ENCODE data around the gene ZNHIT6.
A peak's percentile ranks its signal among the peaks of the same experiment; 100 is the strongest.
"Not testable (repeated sequence)": the region's sequence is repeated elsewhere in the genome, so short reads cannot be mapped to it uniquely, and the experiment has no call there.

Gene ZNHIT6

DNA sequence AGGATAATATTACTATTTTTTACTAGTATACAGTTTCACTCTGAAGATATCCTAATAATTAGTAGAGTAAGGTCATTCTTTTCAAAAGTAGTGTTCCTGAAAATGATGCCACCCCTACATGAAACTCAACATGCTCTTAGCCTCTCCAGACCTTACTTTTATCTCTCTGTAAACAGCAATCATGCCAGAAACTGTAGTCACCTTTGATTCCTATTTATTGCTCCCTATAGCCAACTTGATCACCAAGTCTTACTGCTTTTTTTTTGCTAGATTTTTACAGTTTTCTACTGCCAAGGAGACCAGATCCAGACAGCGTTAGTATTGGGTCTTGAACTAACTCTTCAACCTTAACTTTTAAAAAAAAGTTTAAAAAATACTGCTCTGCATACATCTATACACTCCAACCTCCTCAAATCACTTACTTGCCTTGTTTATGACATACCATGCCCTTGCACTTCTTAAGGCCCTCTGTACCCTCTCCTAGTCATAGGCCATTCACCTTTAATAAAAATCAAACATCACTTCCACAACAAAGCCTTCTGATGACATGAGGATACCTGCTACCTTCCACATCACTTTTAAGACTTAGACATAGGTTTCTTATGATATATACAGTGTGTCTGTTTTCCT, 36.1 kb downstream of the ZNHIT6 start:
- DNase-seq (ENCODE audit: low spot score) = no peak

DNA sequence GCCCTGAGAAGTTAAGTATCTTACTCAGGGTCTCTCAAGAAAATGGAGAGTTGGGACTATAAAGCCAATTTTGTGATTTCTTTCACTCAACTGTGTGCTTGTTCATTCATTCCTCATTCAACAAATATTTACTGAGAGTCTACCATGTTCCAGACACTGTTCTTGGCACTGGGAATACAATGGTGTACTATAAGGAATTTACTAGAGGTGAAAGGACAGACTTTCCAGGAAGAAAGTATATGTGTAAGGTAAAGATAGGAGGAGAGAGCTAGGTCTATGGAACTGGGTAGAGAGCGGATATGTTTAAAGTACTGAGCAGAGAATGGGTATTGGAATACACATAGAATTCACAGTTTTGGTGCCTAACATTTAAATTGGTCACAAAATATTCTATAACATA, 42.3 kb downstream of the ZNHIT6 start:
- no peak for DNase-seq (ENCODE audit: low spot score)

DNA sequence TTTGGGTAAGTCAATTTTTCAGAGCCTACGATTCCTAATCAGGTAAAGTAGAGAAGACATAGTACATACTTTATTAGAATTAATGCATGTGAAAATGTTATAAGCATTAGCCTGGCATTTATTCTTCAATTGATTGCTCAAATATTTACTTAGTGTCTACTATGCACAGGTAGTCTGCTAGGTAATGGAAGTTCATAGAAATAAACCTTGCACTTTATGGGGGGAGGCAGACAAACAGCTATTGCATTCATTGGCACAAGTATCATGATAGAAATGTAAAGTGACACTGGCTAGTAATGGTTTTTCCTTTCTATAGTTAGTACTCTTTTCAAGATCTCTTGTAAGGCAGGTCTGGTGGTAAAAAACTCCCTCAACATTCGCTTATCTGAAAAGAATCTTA, 44.9 kb downstream of the ZNHIT6 start:
- DNase-seq (ENCODE audit: low spot score) = no peak

DNA sequence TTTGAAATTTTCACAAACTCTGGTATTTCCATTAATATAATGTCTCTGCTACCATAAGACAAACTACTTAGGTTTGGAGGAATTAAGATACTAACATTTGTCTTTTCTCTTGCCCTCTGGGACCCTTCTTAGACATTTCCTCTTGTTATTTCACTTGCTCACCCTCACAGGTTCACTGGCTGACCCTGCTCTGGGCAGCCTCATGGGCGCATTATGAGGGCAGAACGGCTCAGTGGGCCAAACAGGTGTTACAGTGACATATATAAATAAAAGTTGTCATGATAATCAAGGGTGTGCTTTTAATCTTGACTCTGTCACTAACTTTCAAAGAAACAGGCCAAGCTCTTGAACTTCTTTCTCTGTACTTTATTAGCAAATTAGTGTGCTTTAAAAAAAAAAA, 46.5 kb downstream of the ZNHIT6 start:
- no peak for DNase-seq (ENCODE audit: low spot score)

DNA sequence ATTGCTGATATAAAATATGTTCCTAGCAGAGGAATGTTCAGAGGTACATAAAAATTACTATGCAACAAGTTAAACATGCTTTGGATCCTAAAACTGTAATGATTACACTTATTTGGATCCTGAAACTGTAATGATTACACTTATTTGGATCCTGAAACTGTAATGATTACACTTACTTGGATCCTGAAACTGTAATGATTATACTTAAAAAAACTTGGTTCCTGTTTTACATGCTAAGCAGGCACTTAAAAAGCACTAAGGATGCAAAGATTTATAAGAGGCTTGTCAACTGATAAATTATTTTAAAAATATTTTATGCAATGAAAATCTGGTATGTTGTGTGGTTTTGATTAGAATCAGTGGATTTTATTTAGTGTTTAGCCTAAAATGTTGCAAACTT, 47.7 kb downstream of the ZNHIT6 start:
- DNase-seq (ENCODE audit: low spot score) = no peak

DNA sequence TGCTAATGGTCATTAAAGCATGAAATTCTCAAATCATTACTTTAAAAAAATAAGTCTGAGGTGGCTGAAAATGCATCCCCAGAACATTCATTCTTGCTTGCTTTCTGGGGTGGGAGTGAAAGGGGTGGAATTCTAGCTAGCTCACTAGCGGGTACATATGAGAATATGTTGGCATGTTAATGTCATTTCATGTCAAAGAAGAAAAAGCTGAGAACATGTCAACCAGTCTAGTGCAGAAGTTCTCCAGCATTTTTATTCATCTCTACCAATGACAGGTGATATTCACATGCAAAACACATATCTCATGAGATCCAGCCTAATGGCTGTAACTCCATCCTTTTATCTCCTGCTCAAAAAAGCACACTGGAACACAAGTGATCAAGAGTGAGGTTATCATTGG, 49.1 kb downstream of the ZNHIT6 start:
- no peak for DNase-seq (ENCODE audit: low spot score)

DNA sequence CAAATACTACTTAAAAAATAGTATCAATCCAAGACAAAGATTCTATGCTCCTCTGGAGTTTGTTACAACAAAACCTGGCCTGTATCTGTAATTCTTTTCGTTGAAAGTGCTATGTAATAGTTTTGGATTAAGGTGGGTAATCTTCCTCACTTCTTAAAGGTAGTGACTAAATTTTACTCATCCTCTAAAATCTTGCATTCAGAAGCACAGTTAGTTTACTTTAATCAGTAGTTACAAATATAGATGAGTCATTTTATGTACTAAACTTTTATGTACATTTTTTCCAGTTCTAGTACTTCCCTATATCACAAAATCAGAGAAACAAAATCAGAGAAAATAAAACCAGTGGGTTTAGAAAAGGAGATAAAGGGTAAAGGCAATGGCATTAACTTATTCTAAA, 51.3 kb downstream of the ZNHIT6 start:
- no peak for DNase-seq (ENCODE audit: low spot score)

DNA sequence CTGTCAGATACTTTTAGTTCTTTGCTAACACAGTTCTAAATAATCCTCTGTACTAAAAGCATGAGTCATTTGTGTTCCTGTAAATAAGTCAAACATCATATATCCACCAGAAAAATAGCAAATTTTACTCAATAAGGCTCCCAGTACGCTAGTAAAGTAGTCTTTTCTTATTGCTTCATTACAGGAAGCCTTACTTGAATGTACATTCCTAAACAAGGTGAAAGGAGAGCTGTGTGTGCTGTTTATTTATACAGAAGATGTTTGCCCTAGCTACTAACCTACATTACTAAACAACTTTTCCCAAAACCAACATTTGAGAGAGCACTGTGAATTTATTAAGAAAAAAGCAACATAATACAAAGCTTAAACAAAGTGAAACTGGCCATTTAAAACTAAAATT, 52.0 kb downstream of the ZNHIT6 start:
- no peak for DNase-seq (ENCODE audit: low spot score)

DNA sequence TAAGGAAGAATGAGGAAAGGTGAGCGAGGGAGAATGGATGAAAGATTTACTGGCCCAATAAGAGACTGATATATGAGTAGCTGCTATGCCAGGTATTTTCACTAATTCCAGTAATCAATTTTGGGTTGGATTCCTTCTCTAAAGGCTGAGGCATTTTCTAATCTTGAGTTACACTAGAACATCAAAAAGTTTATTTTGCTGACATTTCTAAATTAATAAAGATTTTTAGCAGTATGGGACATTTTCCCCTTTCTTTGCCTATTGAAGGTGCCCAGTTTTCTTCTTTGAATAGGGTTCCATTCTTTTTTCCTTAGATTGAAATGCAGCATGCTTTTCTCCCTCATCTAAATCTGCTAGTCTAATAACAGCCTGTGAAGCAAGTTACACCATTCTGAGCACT, 52.9 kb downstream of the ZNHIT6 start:
- DNase-seq (ENCODE audit: low spot score) = no peak

DNA sequence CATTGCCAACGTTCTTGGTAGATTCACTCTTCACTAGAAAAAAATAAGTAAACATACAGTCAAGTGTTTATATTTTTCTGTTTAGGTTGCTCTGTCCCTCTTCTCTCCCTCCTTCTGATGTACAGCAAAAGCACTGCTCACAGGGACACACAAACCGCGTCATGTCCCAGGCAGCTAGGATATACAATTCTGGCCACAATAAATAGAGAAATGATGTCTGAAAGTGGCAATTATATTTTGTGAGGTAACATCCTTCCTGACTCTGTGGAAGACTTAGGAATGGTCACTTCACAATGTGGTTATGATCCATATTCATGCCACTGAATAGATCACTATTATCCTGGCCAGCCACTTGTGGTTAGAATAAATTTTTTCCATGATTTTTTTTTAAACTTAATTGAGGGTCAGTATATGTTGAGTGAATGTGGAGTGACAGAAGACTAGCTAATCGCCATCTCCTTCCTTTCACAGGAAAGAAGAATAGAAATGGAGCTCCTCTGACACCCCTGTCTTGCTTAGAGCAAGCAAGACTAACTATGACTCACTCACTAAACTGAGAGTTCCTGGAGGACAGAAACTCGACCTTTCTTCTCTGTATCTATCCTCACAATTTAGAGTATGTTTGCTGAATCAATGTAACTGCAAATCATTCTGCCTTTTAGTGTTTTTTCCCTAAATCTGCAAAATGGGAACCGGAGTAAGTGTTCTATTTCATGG, 54.0 kb downstream of the ZNHIT6 start:
- no peak for DNase-seq (ENCODE audit: low spot score)

DNA sequence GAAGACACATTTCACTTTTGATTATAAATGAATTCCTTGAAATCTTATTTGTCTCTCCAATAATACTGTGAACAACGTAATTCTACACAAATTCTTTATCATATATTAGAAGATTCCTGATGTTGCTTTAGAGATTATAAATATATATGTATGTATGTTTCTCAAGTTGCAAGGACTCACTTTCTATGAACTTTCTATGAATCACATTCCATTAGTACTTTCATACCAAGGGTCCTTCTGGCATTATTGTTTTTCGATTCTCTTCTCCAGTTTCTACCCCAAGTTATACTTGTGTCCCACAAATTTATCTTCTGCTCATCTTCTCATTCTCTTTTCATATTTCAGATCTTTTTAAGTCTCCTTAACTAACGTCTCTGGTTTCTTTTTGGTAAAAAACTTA, 55.9 kb downstream of the ZNHIT6 start:
- DNase-seq (ENCODE audit: low spot score) = no peak

DNA sequence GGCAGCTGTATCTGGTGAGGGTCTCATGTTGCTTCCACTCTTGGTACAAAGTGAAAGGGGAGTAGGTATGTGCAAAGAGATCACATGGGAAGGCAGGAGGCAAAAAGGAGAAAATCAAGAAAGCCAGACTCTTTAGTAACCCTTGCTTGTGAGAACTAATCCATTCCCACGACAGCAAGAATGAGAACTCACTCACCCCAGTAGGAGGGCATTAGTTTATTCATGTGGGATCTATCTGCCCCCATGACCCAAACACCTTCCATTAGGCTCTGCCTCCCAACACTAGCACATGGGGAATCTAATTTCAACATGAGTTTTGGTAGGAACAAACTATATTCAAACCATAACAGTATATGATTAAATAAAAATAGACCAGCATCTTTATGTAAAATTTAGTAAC, 57.6 kb downstream of the ZNHIT6 start:
- DNase-seq (ENCODE audit: low spot score) = no peak

DNA sequence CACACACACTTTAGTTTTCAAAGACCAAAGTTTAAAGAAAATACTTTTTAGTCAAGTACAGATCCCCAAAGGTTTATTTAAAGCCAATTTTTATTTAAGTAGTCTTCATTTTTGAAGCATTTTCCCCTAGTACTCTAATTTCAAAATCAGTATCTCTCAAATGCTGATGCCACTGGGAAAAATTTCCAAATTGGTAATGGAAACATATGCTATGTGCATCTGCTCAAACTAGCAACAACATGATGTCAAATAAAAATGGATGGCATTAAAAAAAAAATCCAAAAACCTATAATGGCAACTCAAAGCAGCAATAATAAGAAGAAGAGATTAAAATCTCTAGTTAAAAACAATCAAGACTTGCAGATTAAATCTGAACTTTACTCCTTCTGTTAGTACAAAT, 58.6 kb downstream of the ZNHIT6 start:
- DNase-seq (ENCODE audit: low spot score) = no peak

DNA sequence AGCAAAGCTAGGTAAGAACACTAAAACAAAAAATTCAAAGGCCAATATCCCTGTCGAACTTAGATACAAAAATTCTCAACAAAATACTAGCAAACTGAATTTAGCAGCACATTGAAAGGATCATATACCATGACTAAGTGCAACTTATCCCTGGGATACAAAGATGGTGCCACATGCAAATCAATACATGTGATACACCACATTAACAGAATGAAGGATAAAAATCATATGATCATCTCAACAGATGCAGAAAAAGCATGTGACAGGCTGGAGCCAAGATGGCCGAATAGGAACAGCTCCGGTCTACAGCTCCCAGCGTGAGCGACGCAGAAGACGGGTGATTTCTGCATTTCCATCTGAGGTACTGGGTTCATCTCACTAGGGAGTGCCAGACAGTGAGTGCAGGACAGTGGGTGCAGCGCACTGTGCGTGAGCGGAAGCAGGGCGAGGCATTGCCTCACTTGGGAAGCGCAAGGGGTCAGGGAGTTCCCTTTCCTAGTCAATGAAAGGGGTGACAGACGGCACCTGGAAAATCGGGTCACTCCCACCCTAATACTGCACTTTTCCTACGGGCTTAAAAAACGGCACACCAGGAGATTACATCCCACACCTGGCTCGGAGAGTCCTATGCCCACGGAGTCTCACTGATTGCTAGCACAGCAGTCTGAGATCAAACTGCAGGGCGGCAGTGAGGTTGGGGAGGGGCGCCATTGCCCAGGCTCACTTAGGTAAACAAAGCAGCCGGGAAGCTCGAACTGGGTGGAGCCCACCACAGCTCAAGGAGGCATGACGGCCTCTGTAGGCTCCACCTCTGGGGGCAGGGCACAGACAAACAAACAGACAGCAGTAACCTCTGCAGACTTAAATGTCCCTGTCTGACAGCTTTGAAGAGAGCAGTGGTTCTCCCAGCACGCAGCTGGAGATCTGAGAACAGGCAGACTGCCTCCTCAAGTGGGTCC, 66.4 kb downstream of the ZNHIT6 start:
- DNase-seq (ENCODE audit: low spot score) = not testable (repeated sequence)

DNA sequence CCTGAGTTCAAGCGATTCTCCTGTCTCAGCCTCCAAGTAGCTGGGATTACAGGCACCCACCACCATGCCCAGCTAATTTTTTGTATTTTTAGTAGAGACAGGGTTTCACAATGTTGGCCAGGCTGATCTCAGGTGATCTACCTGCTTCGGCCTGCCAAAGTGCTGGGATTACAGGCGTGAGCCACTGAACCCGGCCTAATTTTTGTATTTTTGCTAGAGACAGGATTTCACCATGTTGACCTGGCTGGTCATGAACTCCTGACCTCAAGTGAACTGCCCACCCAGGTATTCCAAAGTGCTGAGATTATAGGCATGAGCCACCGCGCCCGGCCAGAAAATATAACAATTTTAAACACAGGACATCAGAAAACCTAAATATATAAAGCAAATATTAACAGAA, 68.3 kb downstream of the ZNHIT6 start:
- not testable (repeated sequence) for DNase-seq (ENCODE audit: low spot score)

DNA sequence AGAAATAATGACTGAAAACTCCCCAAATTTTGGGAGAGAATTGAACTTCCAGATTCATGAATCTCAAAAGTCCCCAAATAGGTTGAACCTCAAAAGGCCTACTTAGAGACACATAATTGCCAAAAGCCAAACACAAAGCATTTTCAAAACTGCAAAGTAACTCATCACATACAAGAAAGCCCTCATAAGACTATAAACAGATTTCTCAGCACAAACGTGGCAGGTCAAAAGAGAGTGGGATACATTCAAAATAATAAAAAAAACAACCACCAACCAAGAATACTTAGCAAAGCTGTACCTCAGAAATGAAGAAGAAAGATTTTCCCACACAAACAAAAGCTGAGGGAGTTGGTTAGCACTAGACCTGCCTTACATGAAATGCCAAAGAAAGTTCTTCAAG, 69.8 kb downstream of the ZNHIT6 start:
- no peak for DNase-seq (ENCODE audit: low spot score)

DNA sequence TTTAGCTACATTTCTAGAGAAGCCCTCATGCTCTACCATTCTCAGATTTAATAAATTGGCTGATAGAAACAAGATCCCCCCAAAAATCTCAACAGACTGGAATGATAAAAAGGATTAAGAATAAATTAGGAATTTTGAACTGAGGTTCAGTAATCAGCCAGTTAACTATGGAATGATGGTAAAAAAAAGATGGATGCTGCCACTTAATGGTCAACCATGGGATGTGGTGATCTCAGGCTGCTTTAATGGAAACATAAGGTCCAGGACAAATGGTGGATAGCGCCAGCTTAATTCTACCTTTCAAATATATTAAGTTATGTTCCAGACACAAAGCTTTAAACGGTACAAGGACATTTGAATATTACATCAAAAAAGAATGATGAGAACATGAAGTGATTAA, 77.7 kb downstream of the ZNHIT6 start:
- no peak for DNase-seq (ENCODE audit: low spot score)

DNA sequence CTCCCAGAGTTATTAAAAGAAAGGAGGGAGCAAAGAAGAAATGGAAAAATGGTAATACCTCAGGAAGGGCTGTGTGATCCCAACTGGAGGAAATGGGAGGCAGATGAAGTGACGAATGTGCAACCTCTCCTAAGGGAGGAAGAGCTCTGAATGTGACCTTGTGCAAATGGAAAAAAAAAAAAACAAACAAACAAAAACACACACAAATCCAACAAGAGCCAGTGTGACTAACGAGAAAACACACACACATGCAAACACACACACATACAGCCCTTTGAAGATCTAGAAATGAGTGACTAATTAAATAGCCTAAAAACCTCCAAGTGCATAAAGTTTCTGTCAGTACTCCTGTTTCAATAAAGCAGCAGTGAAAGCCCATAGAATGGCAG, 78.7 kb downstream of the ZNHIT6 start:
- DNase-seq (ENCODE audit: low spot score) = peak; percentile 41

DNA sequence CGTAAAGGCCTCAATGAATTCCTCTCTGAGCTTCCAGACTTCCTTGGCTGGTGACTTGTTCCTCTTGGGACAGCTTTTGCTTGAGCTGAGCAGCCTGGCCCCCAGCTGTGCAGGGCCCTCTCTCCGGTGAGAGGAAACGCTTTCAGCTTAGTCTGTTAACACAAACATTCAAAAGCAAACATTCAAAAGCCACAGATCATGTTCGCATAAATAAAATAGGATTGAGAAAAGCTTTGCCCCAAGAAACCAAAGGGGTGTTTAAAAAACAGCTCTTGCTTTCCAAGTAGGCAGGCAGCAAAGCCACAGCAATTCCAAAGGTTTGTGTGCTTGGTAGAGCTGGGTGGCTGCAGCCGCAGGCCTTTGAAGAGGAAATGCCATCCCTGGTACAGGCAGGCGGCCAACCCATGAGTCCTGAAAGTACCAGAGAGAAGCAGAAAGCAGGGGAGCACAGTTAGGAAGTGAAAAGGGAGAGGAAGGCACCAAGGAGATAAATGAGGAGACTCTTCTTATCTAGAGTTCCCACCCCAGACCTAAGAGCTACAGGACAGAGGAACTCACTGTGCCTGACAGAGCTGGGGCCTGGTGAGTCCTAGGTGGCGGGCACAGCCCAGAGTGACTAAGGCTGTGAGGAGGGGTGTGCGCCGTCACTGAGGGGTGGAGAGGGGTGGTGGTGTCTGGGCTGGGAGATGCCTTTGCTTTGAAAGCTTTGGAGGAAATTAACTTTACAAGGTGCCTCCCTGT, 79.3 kb downstream of the ZNHIT6 start:
- DNase-seq (ENCODE audit: low spot score) = peak; percentile 82

DNA sequence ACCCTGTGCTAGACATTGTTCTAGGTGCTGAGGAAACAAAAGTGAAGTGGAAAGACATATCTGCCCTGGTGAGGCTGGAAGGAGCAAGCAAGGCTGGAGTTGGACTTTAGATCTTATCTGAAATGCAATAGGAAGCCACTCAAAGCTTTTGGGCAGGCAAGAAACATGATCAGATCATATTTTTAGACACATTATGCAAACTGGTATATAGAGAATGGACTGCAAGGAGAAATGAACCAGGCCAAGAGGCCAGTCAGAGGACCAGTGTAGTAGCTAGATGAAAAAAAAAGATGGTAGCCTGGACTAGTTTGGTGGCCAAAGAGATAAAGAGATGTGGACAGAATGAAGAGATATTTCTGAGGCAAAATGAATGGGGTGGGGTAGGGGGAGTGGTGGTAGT, 81.4 kb downstream of the ZNHIT6 start:
- no peak for DNase-seq (ENCODE audit: low spot score)

DNA sequence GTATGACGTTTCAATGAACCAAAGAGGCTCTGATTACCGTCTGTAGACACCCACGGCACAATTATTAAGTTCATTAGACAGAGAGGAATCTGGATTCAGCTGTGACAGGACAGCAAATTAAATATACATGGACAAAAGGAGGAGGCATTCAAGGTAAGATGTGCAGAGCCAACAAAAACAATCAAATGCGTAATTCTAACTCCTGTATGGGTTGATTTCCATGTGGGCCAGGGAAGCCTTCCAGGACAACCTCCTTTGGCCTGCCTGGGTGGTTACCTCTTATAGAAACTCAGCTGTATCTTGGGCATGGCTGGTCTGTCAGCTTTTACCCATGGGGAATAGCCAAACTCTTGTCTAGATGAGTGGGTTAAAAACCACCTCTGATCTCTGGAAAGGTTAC, 83.9 kb downstream of the ZNHIT6 start:
- DNase-seq (ENCODE audit: low spot score) = no peak

DNA sequence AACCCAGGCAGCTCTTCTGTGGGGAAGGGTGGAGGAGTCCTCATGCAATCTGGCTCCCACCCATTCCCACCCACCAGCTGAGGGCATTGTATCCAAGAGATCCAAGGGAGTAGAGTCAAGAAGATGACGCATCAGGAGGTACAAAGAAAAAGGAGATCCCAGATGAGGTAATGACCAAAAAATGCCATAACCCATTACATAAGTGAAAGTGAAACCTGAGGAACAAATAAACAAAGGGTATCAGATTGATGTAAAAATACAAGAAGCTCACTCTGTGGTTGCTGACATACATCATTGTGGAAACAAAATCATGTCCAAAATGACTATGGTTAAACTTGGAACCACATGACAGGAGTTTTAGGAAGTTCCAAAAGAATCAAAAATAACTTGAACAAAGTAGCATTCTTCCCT, 85.2 kb downstream of the ZNHIT6 start:
- DNase-seq (ENCODE audit: low spot score) = peak; percentile 86
